ENCODE results near the gene RNU11.

The RNU11 gene

GRCh38 chr1:28648474-28649198 lies at the start of gene RNU11:
RNU11 (plus strand) TSS chr1:28648600.
- Histone ChIP-seq H3K27me3 (ENCODE audit: control insufficient read depth, insufficient read depth, low read length) (no peaks in the 10 kb centered on the region), H3K4me3 (ENCODE audit: low read length) (peak within 1 kb of the TSS; percentile 82), H3K36me3 (ENCODE audit: control insufficient read depth, insufficient read depth, low read length) (no peaks in the 10 kb centered on the region), H3K27ac (ENCODE audit: low read depth, low read length) (peak within 1 kb of the TSS; percentile 94), H3K9ac (ENCODE audit: low read length) (peak within 1 kb of the TSS; percentile 68), H3K4me1 (ENCODE audit: control insufficient read depth, insufficient read depth, low read length) (peaks cover 3% of the 10 kb centered on the region)

DNA sequence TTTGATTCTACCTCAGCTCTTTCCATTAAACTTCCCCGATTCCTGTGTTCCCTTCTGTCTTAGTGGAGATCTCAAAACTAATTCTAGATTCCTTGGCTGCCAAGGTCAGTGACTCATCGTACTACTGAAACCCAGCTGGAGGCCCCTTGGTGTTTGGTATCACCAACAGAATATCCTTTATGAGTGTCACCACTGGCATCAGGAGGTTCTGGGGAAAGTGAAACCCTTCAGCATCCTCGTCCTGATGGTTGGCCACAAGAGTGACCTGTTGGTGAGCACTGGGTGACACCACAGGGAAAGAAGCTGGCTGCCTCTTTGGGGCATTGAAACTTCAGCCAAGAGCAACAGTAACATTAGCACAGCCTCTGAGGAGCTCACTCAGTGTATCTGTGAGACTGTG lies 46.7 kb upstream of the RNU11 start:
- H3K4me3 ChIP-seq (ENCODE audit: low read length), result no peak overlapping the region
- peaks cover 16% of the 10 kb centered on the region for H3K36me3 ChIP-seq (ENCODE audit: control insufficient read depth, insufficient read depth, low read length)
- H3K9ac ChIP-seq (ENCODE audit: low read length), result no peak overlapping the region
- no peaks in the 10 kb centered on the region for H3K27me3 ChIP-seq (ENCODE audit: control insufficient read depth, insufficient read depth, low read length)
- H3K27ac ChIP-seq (ENCODE audit: low read depth, low read length), result no peak overlapping the region
- no peaks in the 10 kb centered on the region for H3K4me1 ChIP-seq (ENCODE audit: control insufficient read depth, insufficient read depth, low read length)

DNA sequence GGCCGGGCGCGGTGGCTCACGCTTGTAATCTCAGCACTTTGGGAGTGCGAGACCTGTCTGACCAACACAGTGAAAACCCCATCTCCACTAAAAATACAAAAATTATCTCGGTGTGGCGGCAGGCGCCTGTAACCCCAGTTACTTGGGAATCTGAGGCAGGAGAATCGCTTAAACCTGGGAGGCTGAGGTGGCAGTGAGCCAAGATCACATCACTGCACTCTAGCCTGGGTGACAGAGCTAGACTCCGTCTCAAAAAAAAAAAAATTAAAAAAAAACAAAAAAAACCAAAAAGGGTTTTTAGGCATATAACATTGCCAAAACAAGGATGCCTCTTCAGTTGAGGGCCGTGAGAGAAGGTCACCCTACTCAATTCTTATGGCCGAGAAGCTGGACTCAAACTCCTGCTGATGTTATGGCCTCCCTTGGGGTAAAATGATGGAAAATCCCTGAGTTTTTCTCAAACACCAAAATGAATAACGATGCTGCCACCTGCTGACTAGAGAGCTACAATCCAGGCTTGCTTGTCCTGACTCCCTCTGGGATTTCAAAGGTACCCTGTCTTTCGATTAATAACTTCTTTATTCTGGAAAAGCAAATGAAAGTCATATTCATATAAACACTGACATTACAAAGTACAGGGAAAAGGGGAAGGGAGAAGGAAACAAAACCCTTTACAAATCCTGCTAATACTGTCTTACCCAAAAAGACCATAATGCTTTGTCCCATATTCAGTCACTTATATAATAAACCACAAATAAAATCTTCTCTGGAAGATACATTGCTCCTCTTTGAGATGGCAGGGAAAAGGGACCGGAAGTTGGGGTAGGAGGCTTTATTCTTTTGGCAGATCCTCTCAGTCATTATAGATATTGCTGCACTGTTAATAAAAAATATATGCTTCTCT lies 45.6 kb upstream of the RNU11 start:
- no peak overlapping the region for H3K9ac ChIP-seq (ENCODE audit: low read length)
- H3K27me3 ChIP-seq (ENCODE audit: control insufficient read depth, insufficient read depth, low read length), result no peaks in the 10 kb centered on the region
- no peak overlapping the region for H3K27ac ChIP-seq (ENCODE audit: low read depth, low read length)

GRCh38 chr1:28604411-28604810 lies 44.0 kb upstream of the RNU11 start:
- Histone ChIP-seq H3K27me3 (ENCODE audit: control insufficient read depth, insufficient read depth, low read length) (no peaks in the 10 kb centered on the region), H3K27ac (ENCODE audit: low read depth, low read length) (no peak overlapping the region), H3K9ac (ENCODE audit: low read length) (no peak overlapping the region), H3K4me1 (ENCODE audit: control insufficient read depth, insufficient read depth, low read length) (no peaks in the 10 kb centered on the region), H3K36me3 (ENCODE audit: control insufficient read depth, insufficient read depth, low read length) (peaks cover 16% of the 10 kb centered on the region), H3K4me3 (ENCODE audit: low read length) (no peak overlapping the region)

More for the DNA sequence above, 45.6 kb upstream of the RNU11 start:
- no peaks in the 10 kb centered on the region for H3K4me1 ChIP-seq (ENCODE audit: control insufficient read depth, insufficient read depth, low read length)
- peaks cover 16% of the 10 kb centered on the region for H3K36me3 ChIP-seq (ENCODE audit: control insufficient read depth, insufficient read depth, low read length)
- no peak overlapping the region for H3K4me3 ChIP-seq (ENCODE audit: low read length)

GRCh38 chr1:28604962-28605361 lies 43.4 kb upstream of the RNU11 start:
- peaks cover 16% of the 10 kb centered on the region for H3K36me3 ChIP-seq (ENCODE audit: control insufficient read depth, insufficient read depth, low read length)
- no peak overlapping the region for H3K9ac ChIP-seq (ENCODE audit: low read length)

GRCh38 chr1:28606771-28607170 lies 41.6 kb upstream of the RNU11 start:
- Histone ChIP-seq H3K4me1 (ENCODE audit: control insufficient read depth, insufficient read depth, low read length) (no peaks in the 10 kb centered on the region), H3K36me3 (ENCODE audit: control insufficient read depth, insufficient read depth, low read length) (peaks cover 23% of the 10 kb centered on the region), H3K4me3 (ENCODE audit: low read length) (no peak overlapping the region), H3K9ac (ENCODE audit: low read length) (no peak overlapping the region), H3K27me3 (ENCODE audit: control insufficient read depth, insufficient read depth, low read length) (no peaks in the 10 kb centered on the region), H3K27ac (ENCODE audit: low read depth, low read length) (no peak overlapping the region)

More at GRCh38 chr1:28604962-28605361, 43.4 kb upstream of the RNU11 start:
- no peaks in the 10 kb centered on the region for H3K27me3 ChIP-seq (ENCODE audit: control insufficient read depth, insufficient read depth, low read length)
- H3K4me3 ChIP-seq (ENCODE audit: low read length), result no peak overlapping the region
- no peaks in the 10 kb centered on the region for H3K4me1 ChIP-seq (ENCODE audit: control insufficient read depth, insufficient read depth, low read length)
- H3K27ac ChIP-seq (ENCODE audit: low read depth, low read length), result no peak overlapping the region

DNA sequence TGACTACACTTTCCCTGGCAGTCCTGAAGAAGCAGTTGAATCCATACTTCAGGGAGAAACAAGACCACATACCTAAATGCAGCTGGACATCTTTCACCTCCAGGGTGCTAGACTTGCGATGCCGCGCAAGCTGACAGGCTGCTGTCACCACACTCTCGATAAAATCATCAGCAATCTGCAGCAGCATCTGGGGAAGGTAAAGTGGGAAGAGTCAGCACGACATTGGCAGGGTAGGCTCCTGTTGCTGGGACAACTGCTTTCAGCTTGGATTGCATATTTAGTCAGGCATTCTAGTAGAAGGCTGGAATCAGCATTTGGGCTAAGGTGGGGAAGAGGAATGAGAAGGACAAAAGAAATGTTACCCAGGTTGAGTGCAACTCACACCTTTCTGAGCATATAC lies 35.2 kb upstream of the RNU11 start:
- Histone ChIP-seq H3K9ac (ENCODE audit: low read length) (no peak overlapping the region), H3K4me3 (ENCODE audit: low read length) (no peak overlapping the region), H3K27me3 (ENCODE audit: control insufficient read depth, insufficient read depth, low read length) (no peaks in the 10 kb centered on the region), H3K4me1 (ENCODE audit: control insufficient read depth, insufficient read depth, low read length) (no peaks in the 10 kb centered on the region), H3K27ac (ENCODE audit: low read depth, low read length) (no peak overlapping the region), H3K36me3 (ENCODE audit: control insufficient read depth, insufficient read depth, low read length) (peaks cover 21% of the 10 kb centered on the region)

GRCh38 chr1:28631713-28632112 lies 16.7 kb upstream of the RNU11 start:
- Histone ChIP-seq H3K27me3 (ENCODE audit: control insufficient read depth, insufficient read depth, low read length) (no peaks in the 10 kb centered on the region), H3K36me3 (ENCODE audit: control insufficient read depth, insufficient read depth, low read length) (no peaks in the 10 kb centered on the region), H3K9ac (ENCODE audit: low read length) (no peak overlapping the region), H3K4me3 (ENCODE audit: low read length) (no peak overlapping the region), H3K4me1 (ENCODE audit: control insufficient read depth, insufficient read depth, low read length) (no peaks in the 10 kb centered on the region), H3K27ac (ENCODE audit: low read depth, low read length) (no peak overlapping the region)

DNA sequence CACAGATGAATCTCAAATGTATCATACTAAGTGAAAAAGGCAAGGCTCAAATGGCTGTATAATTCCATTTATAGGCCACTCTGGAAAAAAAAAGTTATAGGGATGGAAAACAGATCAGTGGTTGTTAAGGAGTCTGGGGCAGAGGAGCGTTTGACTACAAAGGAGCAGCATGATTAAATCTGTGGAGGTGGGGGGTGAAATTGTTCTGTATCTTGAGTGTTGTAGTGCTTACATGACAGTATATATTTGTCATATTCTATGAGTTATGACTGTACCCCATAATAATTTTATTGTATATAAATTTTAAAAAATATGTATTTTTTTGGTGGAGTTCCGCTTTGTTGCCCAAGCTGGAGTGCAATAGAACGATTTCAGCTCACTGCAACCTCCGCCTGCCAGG lies 15.8 kb upstream of the RNU11 start:
- H3K9ac ChIP-seq (ENCODE audit: low read length), result no peak overlapping the region
- no peak overlapping the region for H3K4me3 ChIP-seq (ENCODE audit: low read length)
- H3K4me1 ChIP-seq (ENCODE audit: control insufficient read depth, insufficient read depth, low read length), result no peaks in the 10 kb centered on the region
- H3K27me3 ChIP-seq (ENCODE audit: control insufficient read depth, insufficient read depth, low read length), result no peaks in the 10 kb centered on the region
- no peak overlapping the region for H3K27ac ChIP-seq (ENCODE audit: low read depth, low read length)
- no peaks in the 10 kb centered on the region for H3K36me3 ChIP-seq (ENCODE audit: control insufficient read depth, insufficient read depth, low read length)

GRCh38 chr1:28640766-28641165 lies 7.6 kb upstream of the RNU11 start:
- Histone ChIP-seq H3K27me3 (ENCODE audit: control insufficient read depth, insufficient read depth, low read length) (no peaks in the 10 kb centered on the region), H3K9ac (ENCODE audit: low read length) (no peak overlapping the region)

GRCh38 chr1:28642056-28642846 lies 6.1 kb upstream of the RNU11 start:
- H3K4me3 ChIP-seq (ENCODE audit: low read length), result peak overlapping the region; percentile 94
- peak overlapping the region; percentile 98 for H3K9ac ChIP-seq (ENCODE audit: low read length)
- no peaks in the 10 kb centered on the region for H3K36me3 ChIP-seq (ENCODE audit: control insufficient read depth, insufficient read depth, low read length)
- H3K4me1 ChIP-seq (ENCODE audit: control insufficient read depth, insufficient read depth, low read length), result peaks cover 5% of the 10 kb centered on the region
- H3K27me3 ChIP-seq (ENCODE audit: control insufficient read depth, insufficient read depth, low read length), result no peaks in the 10 kb centered on the region
- H3K27ac ChIP-seq (ENCODE audit: low read depth, low read length), result peak overlapping the region; percentile 78

More at GRCh38 chr1:28640766-28641165, 7.6 kb upstream of the RNU11 start:
- peaks cover 5% of the 10 kb centered on the region for H3K4me1 ChIP-seq (ENCODE audit: control insufficient read depth, insufficient read depth, low read length)
- no peak overlapping the region for H3K4me3 ChIP-seq (ENCODE audit: low read length)
- H3K36me3 ChIP-seq (ENCODE audit: control insufficient read depth, insufficient read depth, low read length), result no peaks in the 10 kb centered on the region
- no peak overlapping the region for H3K27ac ChIP-seq (ENCODE audit: low read depth, low read length)
